SK-MEL-5 (cell line): ENCODE data around the gene TMEM242. TPM values are rescaled to one million over a fixed set of nuclear protein-coding genes. Genes with fewer than 3 reads are reported as not detected.

Experiments used
- DNase-seq: peaks from one replicate; pipeline ENCODE4 v3.0.0-alpha.2; 2016; ENCODE audit warnings: low read depth, low spot score
- in situ Hi-C: cut with HindIII; loops from 2 replicates; pipeline ENCODE4 v1.10.0; 2016; ENCODE audit warnings: low sequenced_read_pairs, high pct_unique_total_duplicates, low pct_unique_long_range_greater_than_20kb
- total RNA-seq: library from RNA; depleted of rRNA; stranded (reverse); fragments of >200 nt; shearing (Covaris generic); gene quantifications from 2 replicates; pipeline ENCODE4 v1.2.3, GENCODE V29; 2014; rRNA removed

Gene TMEM242
- total RNA-seq, 1 experiment from 2014 or later: 10.9 TPM

GRCh38 chr6:157246771-157247484 lies 76.4 kb downstream of the TMEM242 start:
- in situ Hi-C loops: no loop called here

DNA sequence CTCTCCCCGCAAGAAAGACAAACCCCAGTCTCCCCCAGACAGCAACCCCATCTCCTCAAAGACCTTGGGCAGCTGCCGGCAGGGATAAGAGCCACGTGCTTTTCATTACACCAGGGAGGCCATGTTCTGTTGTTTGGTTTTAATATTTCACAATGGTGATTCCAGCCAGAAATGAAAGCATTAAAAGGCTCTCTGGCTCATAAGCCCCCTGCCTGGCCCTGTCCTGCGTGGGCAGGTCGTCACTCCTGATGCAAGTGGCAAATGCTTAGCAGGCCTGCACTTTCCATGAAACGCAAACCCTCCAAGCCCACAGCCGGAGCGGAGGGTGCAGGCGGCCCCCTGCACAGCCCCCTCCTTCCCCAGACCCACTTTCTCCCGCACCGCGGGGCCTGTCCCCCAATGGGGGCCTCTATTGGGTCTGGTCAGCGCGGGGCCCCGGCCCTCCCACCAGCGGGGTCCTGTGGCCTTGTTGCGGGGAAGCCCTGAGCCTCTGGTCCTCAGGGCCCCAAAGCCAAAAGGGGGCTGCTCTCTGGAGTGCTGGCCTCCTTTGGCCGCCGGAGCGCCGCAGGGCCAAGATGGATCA lies 77.2 kb downstream of the TMEM242 start:
- in situ Hi-C loops: no loop called here
- no peak for DNase-seq

More at GRCh38 chr6:157246771-157247484, 76.4 kb downstream of the TMEM242 start:
- DNase-seq: no peak

- in situ Hi-C loops: no loop called here
- no peak for DNase-seq
These were observed 77.9 kb downstream of the TMEM242 start for GRCh38 chr6:157245436-157245835.

- in situ Hi-C loops: no loop called here
- no peak for DNase-seq
These were observed 78.5 kb downstream of the TMEM242 start for GRCh38 chr6:157244780-157245179.

GRCh38 chr6:157244175-157244574 lies 79.1 kb downstream of the TMEM242 start:
- DNase-seq: no peak
- in situ Hi-C loops: no loop called here

GRCh38 chr6:157242791-157243190 lies 80.5 kb downstream of the TMEM242 start:
- in situ Hi-C loops: no loop called here
- no peak for DNase-seq

DNA sequence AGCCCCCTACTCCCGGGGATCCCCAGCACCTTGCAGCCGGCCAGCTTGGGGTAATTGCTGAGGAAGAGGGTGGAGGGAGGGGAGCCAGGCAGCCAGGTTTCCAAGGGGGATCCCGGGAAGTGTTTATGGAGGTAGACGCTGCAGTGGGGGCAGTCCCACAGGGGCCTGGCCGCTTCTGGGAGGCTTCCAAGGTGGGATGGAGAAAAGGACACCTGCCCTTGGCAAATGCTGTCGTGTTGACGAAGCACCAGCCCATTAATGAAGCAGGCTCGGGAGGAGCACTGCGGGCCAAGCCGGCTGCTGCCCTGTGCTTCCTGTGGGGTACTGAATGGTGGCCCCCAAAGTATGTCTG lies 82.4 kb downstream of the TMEM242 start:
- in situ Hi-C loops: no loop called here
- DNase-seq: no peak

- in situ Hi-C loops: no loop called here
- DNase-seq: no peak
These were observed 83.0 kb downstream of the TMEM242 start for GRCh38 chr6:157240059-157240959.

DNA sequence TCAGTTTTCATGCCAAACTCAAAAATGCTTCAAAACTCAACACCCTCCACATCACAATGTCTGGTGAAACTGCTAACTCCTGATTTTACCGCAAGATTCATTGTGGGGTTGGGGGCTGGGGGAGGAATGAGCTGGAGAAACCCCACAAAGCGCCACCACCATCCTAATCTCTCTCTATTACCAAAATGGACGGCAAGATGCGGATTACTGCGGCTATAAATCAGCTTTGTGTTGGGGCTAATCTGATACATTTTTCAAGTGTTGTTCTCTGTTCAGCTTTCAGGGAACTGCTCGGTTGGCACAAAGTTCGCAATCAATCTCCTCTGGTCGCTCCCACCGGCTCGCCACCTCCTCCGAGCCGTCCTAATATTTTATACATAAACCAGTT lies 83.7 kb downstream of the TMEM242 start:
- in situ Hi-C loops: no loop called here
- DNase-seq: no peak

Other genes starting within 250 kb of the TMEM242 start
- 2.9 and 4.7 TPM in 2 replicates for gene ZDHHC14, start 57.7 kb upstream of the TMEM242 start, total RNA-seq